H1 (cell line): ENCODE results near the gene IREB2. TPM values are rescaled to one million over a fixed set of nuclear protein-coding genes. Genes with fewer than 3 reads are reported as not detected.

Experiments
- ATF3 ChIP-seq: IDR thresholded peaks from 2 replicates; pipeline ENCODE4 v1.6.1; 2011; ENCODE audit warnings: low read depth, mild to moderate bottlenecking, low read length; ENCODE audit not compliant: insufficient read depth
- CTBP2 ChIP-seq: IDR thresholded peaks from 2 replicates; pipeline ENCODE4 v1.7.0; 2011; ENCODE audit warnings: borderline replicate concordance, mild to moderate bottlenecking, moderate library complexity, mixed read lengths, low read length; ENCODE audit not compliant: insufficient read depth, insufficient read length
- GABPA ChIP-seq: IDR thresholded peaks from 2 replicates; pipeline ENCODE4 v1.6.1; 2011; ENCODE audit warnings: mild to moderate bottlenecking, low read length, moderate library complexity, borderline replicate concordance; ENCODE audit not compliant: insufficient read depth
- GTF2F1 ChIP-seq: IDR thresholded peaks from 2 replicates; pipeline ENCODE4 v1.6.1; 2012; ENCODE audit warnings: low read depth, low read length, improper control_type of control experiment, borderline replicate concordance
- polyA plus RNA-seq, 7 experiments: library from polyadenylated mRNA; depleted of rRNA in 3 of 7; stranded (reverse) in 5 of 7; unstranded in 2 of 7; fragments of >200 nt in 5 of 7; fragments of 200-250 nt in 2 of 7; gene quantifications; 1 replicate in 5 of 7; 2 replicates in 1 of 7; 4 replicates in 1 of 7; pipeline versions ENCODE4 v1.2.1 to v1.2.3, GENCODE V29; 2011 to 2013; ENCODE audit warnings: missing spikeins in 2 of 7, mixed read lengths in 2 of 7
- total RNA-seq: library from RNA; stranded (reverse); fragmentation: NEBNext Ultra II Directional; extraction: Animal tissue kit (Norgen Biotek cat#: 25700); gene quantifications from 2 replicates; pipeline ENCODE4 v1.2.1, GENCODE V29; 2021

IREB2 gene
- total and polyA plus RNA-seq, 2 of the 8 experiments (the other 6 are each of a cell fraction or from before 2014, with no cell fraction given): 21.0 to 103 TPM

GRCh38 chr15:78407608-78408354 is 30.2 kb upstream of the IREB2 start (continued):
- TF ChIP-seq GTF2F1 (no peak), CTBP2 (no peak), ATF3 (no peak), GABPA (no peak)
